HS-27A (cell line): ENCODE measurements around the gene RAD51B.

Experiments
- DNase-seq: peaks from one replicate; pipeline ENCODE4 v3.0.0-alpha.2; 2012; ENCODE audit warnings: low read depth, missing footprints

RAD51B gene

DNA sequence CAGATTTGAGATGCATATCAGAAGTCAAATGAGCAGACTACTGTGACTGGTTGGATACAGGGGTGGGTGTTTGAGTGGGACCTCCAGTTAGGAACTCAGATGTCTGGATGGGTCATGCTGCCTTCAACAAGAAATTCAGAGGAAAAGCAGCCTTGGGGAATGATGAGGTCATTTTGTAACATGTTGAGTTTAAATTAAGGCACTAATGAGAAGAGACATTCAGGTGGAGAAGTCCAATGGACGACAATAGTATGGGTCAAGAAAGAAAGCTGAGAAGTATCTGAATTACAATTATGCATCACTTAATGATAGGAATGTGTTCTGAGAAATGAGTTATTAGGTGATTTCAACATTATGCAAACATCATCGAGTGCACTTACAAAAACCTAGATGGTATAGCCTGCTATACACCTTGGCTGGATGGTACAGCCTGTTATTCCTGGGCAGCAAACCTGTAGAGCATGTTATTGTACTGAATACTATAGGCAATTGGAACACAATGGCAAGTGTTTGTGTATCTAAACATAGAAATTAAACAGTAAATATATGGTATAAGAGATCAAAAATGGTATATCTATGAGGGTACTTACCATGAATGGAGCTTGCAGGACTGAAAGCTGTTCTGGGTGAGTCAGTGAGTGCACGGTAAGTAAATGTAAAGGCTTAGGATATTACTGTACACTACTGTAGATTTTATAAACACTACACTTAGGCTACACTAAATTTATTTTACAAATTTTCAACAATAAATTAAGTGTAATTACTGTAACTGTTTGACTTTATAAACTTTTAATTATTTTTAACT lies 414.7 kb downstream of the RAD51B start:
- DNase-seq = no peak

DNA sequence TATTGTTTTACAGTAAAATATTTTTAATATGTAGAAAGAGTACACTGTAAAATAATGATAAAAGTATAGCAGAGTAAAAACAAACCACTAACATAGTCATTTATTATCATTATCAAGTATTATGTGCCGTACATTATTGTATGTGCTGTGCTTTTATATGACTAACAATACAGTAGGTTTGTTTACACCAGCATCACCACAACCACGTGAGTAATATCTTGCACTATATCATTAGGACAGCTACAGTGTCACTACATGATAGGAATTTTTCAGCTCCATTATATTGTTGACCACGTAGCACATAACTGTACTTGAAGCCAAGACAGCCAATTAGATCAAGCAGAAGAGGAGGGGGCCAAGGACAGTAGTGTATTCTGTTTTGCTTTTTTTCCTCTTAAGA lies 415.4 kb downstream of the RAD51B start:
- DNase-seq = no peak

DNA sequence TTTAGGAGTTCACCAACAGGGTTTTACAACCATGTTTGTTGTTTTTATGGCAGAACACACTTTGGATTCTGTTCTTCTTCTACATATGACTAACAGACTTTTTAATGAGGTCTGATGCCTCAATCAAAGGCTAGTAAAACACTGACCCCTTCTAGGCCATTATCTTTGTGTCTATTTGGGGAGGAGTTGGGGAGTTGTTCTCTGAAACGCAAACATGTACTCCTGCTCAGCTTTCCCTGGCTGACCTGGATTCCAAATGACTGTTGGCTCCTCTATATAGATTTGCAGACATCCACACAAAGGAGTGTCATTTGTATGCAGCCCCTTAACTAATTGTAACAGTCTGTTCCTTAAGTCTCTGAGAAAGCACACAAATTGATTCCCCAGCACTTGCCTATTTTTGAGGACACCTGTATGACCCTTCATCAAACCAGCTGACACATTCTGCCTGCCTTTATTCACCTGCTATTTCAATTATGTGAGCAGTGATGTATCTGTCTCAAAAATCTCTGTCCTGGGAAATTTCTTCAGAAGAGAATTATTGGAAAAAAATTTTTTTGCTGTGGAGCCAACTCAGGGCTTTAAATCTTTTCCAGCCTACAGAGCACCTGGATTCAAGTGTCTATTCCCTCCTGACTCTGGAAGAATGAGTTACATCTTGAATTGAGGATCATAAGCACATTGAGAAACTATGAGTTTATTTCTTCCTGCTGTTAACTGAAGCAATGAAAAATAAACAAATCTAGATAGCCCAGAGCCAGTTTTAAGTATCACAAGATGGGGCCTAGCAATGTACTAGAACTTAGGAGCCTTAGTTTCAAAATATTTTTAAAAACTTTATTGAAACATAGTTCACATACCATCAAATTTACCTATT lies 417.2 kb downstream of the RAD51B start:
- no peak for DNase-seq

DNA sequence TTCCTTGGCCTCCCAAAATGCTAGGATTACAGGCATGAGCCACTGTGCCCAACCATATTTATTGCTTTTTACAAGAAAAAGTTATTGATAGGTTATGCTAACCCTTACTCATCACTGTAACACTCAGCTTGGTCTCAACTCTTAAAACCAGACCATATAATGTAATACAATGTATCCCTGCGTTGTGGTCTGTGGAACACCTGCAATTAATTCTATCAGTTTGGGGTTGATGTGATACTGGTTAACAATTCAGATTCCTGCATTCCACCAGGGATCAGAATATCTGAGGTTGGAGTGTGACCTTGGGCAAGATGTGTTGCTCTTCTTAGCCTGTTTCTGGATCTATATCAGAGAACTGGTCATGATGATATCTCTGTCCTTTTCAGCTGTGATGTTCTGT lies 419.0 kb downstream of the RAD51B start:
- DNase-seq = no peak

DNA sequence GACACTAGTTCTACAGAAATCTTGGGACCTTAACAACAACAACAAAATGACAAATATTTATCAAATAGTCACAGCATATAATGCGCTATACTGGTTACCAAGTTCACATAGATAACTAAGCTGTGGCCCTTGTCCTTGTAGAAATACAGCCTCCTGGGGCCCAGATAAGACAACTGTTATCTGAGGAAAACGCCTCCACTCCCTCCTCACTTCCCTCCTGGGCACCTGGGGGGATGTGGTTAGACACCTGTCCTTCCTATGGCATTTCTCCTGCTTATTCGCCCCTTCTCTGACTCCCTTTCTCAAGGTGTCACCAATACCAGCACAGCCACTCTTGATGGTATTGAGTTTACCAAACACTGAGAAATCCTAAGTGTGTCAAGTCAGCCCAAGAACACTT lies 419.4 kb downstream of the RAD51B start:
- DNase-seq = no peak

DNA sequence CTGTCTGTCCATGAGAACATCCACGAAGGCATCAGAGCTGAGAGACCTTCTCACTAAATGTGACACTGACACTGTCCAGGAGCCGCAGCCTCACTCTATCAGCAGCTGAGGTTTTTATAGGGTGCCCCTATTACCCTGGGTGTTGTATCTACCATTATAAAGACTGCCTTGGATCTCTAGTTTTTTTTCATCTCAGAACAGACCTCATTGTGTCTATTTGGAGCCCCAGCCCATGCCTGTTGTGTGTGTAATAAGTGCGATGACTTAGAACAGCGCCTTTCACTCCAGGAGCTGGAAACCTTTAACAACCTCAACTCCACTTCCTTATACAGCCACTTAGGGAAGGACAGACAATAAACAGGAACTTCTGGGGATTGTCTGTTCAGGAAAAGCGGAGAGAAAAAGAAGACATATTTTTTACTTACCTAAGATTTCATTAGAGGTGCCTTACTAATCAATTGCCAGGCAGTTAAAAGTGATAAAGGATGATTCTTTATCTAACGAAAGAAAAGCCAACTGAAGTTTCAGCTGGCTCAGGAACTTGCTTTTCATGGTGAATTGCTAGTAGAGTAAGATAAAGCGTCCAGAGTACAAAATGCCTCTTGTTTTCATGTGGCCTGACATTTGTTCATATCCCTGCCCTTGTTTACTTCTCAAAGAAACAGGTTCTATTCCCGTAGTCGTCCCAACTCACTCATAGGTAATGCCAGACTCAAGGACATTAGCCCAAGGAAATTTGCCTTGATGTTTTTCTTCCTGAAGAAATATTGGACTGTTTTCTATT lies 420.6 kb downstream of the RAD51B start:
- DNase-seq = no peak

DNA sequence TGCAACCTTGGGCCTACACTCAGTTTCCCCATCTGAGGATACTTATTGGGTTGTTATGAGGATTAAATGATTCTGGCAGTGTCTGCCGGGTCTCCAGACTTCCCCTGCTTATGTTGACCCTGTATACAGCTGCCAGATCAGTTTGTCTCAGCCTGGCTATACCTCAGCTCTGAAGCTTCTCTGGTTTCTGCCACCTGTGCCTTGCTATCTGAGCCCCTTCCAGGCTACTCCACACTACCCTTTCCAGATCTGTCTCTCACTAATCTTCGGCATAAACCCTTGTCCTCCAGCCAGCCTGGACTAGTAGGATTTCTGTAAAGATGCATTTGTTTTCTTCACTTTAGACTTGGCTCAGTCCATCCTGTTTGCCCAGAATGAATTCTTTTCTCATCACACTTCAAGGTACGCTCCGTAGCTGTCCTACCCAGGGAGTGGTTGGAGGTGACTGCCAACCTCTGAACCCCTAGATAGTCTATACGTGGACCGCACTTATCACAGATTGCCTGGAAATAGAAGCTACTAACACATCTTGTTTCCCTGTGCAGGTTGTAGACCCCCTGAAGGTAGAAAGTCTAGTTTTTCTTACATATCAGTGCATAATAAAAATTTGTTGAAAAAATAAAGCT lies 422.4 kb downstream of the RAD51B start:
- DNase-seq = no peak

DNA sequence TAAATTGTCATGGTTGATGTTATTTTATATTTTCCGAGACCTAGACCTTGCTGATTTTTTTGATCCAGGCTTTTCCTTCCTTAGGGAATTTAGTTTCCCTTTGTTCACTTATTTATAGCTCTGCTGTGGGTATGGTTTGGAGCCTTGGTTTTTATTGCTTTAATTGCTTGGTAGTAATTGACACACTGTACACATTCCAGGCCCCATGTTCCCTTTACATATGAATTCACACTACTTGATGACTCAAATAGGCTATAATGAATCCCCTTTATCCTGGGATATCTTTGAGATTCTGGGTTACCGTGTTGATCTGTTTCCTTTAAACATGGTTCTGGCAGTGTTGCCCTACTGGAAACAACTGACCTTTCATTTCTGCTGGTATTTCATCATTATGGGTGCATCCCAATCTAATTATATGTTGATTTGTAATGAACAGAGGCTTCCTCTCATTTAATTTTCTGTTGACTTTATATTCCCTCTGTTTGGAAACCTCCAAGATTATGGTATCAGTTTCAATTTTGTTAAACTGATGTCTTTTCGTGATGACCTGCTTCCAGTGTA lies 424.0 kb downstream of the RAD51B start:
- DNase-seq = no peak

DNA sequence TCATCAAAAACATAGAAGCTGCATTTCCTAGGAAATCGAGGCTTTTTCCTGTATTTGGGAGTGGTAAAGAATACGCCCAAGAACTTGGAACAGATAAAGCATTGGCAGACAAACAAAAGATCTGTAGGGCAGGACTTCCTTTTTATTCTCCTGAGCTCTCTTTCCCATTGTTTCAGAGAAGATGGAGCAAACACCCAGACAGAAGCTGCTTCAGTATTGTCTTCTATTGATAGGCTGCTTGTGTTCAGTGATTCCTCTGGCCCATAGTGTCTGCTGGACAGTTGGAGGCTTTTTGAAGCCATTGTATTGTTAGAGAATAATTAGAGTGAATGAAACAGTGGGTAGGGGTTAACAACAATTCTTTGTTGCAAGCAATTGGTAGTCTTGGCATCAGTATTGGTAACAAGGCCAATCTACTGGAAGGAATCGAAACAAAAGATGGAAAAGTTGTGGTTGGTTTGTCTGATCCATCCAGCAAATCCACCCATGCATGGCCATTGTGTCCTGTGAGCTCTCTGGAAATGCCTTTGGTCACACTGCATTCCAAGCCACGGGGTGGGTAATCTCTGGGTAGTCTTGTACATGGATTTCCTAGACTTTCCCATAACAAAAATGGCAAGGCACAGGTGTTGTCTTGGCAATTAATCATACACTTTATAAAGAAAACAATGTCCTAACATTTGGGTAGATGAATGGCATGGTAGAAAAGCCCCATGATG lies 424.8 kb downstream of the RAD51B start:
- no peak for DNase-seq

DNA sequence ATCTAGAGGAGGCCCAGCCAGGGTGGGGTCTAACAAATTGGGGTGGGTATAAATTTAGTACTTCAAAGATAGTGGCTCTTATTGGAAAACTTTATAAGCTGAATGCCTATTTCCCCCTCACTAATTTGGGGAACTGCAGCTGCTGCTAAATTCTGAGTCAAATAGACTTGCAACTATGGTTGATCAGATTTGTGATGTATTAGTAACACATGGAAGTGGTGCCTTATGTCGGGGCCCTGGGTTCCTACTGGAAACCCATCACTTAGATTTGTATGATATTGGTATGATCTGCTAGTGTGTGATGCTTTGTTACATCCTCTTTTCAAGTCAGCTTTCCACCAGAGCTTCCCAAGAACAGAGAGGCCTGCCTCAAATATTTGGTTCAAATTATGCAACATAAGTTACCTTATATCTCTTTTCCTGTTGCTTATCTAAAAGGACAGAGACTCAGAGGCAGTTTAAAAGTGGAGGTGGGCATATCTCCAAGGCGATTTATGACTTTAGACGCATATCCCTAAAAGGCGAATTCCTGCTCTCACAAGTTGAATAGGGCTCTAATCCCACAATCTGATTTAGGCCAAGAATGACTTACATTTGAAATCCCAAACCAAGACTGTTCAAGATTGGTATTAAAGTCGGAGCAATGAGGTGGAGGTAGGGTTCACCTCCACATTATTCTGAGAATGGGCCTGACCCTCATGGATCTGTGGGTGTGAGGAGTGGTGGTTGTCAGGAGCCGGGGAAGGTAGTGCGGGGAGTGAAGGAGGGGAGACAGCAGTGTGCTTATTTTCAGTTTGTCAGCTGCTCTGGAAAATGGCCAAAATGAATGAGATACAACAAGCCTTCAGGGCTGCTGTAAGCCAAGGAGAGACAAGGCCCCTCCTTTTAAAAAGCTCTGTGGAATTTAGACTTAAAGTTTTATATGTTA lies 425.8 kb downstream of the RAD51B start:
- no peak for DNase-seq

DNA sequence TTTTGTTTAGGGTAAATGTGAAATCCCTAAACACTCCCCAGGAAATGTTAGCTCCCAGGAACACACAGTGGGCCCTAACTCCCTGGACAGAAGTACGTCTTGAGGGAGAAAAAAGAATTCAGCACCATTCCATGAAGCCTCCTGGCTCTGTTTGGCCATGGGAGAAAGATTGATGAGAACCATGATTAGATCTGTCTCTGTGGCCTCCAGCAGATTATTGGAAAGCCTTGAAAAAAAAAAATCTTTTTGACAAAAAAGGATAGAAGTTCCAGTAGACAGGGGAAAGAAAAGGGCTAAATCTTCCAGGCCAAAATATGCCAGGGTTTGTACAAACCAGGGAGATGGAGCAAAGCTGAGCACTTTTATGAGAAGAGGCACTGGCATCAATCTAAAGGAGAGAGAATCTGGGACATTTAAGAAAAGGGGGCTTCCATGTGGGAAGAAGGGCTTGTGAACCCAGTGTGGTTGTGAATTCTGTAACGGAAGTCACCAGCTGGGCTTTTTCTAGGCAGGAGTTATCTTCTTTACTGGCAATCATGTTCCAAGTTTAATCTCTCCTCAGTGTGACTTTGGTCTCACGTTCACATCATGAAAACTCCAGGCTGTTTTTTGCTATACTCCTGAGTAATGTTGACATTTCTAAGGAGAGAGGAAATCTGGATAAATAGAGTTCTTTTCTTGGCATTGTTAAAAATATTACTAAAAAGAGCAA lies 426.7 kb downstream of the RAD51B start:
- DNase-seq = no peak

DNA sequence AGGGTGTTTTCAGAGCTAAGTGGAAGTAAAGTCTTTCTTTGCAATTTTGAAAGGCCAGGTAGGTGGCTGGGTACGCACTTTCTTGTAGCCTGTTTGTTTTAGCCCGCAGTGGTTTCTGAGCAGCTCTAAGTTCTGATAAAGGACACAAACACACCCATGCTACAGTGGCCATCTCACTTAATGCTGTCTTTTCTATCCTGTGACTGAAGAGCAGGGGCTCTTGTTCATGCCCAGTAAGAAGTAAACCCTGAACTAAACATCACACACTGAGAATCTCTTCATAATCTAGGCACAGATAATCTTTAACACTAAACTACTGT lies 427.2 kb downstream of the RAD51B start:
- no peak for DNase-seq

DNA sequence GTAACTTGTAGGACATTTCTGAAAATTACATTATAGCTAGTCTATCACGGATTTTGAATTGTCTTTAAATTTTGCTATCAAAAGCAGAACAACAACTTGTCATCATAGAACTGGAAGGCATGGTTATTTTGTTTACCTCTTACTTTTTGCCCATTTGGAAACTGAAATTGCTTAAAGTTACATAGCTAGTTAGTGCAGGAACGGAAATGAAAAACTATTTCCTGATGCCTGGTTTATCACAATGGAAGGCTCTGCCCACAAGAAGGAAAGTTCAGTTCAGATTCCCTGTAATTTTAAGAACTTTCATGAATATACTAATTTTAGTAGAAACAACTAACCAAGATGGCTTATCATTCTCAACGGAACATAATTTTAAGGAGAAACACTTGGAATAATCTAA lies 427.7 kb downstream of the RAD51B start:
- no peak for DNase-seq

DNA sequence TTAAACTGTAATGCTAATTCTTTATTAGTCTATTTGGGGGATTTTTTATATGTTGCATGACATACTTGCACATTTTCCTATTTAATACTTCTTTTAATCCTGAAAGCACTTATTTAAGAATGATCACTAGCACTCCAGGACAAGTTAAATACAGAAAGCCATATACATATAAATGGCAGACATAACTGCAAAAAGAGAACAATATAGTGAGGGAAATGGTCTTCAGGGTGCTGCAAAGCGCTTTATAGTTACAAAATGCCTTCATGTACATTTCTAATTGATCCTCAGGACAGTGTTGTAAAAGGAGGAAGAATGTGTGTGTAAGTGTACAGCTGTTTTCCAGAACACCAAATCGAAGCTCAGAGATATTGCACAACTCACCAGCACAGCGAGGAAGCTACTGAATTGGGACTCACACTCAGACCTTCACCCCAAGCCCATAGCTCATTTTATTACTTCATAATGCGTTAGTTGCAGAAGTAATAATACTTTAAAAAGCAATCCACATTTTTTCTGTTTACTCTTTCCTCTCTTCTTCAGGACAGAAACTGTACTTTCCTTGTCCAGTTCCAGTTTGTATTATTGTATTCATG lies 428.2 kb downstream of the RAD51B start:
- DNase-seq = no peak

DNA sequence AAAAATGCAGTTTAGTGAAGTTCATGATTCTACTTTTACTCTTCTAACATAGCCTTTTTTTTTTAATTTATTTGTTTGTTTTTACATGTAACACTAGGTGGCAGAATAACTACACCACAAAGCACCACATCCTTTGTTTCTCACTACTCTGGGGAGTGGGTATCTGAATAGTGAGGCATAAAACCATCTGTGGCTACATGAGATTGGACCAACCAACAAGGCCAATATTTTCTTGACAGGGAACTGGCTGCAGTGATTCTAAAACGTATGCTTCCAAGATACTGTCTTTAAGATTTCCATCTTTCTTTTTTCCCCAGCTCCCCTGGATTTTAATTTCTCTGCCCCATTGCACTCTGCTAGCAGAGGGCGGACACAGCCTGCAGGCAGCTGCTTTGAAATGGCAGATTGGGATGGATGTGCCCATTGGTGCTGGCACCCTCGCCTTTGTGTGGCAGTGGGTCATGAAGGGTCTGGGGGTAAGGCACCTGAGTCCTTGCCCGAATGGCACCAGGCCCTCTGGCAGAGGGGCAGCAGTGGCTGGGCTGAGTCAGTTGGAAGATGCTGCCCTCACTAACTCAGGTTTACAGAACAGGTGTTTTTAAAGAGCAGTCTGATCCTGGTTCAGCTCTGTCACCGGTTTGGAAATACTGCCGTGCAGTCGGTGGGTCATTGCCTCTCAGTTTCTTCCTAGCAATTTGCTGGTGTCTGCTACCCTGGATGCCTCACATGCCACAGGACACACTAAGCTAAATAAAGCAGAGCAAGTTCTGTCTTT lies 429.1 kb downstream of the RAD51B start:
- no peak for DNase-seq

DNA sequence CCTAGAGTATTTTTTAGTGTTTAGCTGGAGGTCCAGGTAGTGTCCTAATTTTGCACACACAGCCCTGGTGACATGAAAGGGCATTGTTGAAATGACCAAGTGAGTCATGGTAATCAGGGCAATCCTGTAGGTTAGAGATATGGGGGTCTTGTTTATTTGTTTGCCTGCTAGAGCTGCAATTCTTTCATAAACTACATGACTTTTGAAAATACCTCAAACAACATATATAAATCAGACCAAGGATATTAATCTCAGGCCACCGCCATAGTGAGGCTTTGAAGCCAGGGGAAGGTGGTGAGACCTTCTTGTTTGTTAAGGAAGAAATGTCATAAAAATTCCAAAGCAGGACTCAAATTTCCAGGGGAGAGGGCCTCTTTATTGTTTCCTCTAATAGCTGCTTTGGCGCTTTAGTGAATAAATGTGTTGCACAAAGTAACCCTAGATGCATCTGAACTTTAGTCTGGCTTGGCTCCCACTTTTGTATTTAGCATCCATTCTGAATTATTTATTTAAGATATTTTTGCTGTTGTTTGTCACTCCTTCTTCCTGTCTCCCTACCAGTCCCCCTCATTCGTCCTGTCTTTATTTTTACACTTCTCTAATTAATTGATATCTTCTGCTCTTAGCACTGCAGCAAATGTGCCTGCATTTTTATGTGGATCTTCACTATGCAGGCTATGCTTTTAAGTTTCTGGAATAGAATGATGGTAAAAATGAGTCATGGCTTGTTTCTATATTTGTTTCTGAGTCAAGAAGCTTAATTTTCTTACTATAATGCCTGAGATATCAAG lies 430.3 kb downstream of the RAD51B start:
- DNase-seq = no peak
